Left forelimb (tissue), 1 donor: Measurements from ENCODE around the gene PCDHA6.
"Not testable (repeated sequence)": the region's sequence is repeated elsewhere in the genome, so short reads cannot be mapped to it uniquely, and the experiment has no call there.

Source experiments
- DNase-seq: peaks from one replicate; pipeline ENCODE4 v3.0.0-alpha.2; 2018; ENCODE audit warnings: low spot score

Gene PCDHA6, protein sequence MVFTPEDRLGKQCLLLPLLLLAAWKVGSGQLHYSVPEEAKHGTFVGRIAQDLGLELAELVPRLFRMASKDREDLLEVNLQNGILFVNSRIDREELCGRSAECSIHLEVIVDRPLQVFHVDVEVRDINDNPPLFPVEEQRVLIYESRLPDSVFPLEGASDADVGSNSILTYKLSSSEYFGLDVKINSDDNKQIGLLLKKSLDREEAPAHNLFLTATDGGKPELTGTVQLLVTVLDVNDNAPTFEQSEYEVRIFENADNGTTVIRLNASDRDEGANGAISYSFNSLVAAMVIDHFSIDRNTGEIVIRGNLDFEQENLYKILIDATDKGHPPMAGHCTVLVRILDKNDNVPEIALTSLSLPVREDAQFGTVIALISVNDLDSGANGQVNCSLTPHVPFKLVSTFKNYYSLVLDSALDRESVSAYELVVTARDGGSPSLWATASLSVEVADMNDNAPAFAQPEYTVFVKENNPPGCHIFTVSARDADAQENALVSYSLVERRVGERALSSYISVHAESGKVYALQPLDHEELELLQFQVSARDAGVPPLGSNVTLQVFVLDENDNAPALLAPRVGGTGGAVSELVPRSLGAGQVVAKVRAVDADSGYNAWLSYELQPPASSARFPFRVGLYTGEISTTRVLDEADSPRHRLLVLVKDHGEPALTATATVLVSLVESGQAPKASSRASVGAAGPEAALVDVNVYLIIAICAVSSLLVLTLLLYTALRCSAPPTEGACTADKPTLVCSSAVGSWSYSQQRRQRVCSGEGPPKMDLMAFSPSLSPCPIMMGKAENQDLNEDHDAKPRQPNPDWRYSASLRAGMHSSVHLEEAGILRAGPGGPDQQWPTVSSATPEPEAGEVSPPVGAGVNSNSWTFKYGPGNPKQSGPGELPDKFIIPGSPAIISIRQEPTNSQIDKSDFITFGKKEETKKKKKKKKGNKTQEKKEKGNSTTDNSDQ

DNA sequence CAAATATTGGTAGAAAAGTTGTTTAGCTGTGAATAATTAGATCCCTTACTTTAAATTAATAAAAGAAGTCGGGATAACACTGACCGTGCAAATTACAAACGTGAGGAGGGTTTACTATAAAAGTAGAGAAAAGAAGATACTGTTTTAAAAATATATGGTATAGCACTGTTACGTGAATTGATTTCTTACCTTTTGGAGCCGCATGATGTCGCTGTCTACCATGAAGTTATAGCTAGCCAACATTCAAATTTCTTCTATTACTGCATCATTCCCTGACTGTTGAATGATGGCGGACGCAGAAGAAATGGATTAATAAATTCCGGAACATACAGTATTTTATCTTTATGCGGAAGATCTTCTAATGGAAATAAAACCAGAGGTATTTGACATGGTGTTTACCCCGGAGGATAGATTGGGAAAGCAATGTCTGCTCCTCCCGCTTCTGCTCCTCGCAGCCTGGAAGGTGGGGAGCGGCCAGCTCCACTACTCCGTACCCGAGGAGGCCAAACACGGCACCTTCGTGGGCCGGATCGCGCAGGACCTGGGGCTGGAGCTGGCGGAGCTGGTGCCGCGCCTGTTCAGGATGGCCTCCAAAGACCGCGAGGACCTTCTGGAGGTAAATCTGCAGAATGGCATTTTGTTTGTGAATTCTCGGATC is at the start of gene PCDHA6:
PCDHA6 (plus strand) TSS at position 257 of the 658 bp plus-strand sequence; CDS start at position 389, 132 bp downstream.
- DNase-seq = no peak

DNA sequence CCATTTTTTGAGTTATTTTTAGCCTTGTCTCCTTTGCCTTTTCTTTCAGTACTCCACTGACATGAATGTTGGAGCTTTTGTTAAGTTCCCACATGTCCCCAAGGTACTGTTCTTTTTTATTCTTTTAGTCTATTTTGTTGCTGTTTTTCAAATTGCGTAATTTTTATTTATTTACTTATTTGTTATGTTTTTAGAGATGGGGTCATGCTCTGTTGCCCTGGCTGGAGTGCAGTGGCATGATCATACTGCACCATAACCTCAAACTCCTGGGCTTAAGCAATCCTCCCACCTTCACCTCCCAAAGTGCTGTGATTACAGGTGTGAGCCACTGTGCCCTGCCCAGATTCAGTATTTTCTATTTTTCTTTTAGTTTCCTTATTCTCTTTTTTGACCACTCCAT is 47.2 kb upstream of the PCDHA6 start:
- no peak for DNase-seq

DNA sequence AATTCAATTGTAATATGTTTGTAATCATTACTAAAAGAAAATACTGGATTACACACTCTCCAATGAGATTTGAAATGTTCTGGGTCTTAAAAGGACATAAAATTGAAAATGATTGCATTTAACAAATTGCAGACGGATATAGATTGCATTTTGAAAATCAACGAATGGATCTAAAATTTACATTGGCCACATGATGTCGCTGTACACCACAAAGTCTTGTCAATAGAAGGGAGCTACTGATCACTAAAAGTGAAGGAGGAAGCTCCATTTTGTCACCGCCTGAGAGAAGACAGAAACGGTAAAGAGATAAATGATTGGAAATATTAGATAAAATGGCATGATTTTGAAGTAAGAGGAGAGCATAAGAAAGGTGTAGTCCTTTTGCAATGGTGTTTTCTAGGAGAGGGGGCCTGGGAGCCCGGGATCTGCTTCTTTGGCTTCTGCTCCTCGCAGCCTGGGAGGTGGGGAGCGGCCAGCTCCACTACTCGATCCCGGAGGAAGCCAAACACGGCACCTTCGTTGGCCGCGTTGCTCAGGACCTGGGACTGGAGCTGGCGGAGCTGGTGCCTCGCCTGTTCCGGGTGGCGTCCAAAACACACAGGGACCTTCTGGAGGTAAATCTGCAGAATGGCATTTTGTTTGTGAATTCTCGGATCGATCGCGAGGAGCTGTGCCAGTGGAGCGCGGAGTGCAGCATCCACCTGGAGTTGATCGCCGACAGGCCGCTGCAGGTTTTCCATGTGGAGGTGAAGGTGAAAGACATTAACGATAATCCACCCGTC is 41.7 kb upstream of the PCDHA6 start, which contains the start of gene PCDHA1:
PCDHA1 (plus strand) TSS at position 236 of the 782 bp plus-strand sequence.
- no peak for DNase-seq

DNA sequence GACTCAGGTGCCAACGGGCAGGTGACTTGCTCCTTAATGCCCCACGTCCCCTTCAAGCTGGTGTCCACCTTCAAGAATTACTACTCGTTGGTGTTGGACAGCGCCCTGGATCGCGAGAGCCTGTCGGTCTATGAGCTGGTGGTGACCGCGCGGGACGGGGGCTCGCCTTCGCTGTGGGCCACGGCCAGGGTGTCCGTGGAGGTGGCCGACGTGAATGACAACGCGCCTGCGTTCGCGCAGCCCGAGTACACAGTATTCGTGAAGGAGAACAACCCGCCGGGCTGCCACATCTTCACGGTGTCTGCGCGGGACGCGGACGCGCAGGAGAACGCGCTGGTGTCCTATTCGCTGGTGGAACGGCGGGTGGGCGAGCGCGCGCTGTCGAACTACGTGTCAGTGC is 40.3 kb upstream of the PCDHA6 start:
- DNase-seq = not testable (repeated sequence)

DNA sequence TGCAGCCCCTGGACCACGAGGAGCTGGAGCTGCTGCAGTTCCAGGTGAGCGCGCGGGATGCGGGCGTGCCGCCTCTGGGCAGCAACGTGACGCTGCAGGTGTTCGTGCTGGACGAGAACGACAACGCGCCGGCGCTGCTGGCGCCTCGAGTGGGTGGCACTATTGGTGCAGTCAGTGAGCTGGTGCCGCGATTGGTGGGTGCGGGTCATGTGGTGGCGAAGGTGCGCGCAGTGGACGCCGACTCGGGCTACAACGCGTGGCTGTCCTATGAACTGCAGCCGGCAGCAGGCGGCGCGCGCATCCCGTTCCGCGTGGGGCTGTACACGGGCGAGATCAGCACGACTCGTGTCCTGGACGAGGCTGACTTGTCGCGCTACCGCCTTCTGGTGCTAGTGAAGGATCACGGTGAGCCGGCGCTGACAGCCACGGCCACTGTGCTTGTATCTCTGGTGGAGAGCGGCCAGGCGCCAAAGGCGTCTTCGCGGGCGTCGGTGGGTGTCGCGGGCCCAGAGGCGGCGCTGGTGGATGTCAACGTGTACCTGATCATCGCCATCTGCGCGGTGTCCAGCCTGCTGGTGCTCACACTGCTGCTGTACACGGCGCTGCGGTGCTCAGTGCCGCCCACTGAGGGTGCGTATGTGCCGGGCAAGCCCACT is 39.8 kb upstream of the PCDHA6 start:
- DNase-seq = not testable (repeated sequence)

DNA sequence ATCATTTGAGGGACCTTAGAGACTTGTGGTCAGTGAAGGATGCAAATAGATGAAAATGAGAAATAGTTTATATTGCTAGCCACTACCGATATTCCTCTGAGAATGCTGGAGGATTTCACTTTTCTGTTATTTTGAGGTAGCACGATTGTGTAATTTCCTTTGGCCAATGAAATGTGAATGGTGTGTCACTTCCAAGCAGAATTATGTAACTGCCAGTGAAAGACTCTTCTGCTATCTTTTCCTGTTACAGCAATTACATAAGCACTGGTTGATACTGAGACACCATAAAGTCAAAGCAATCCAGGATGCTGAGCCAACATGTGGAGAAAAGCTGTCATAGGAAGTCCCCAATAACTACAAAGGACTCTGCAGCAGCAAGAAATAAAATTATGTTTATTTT is 36.7 kb upstream of the PCDHA6 start:
- DNase-seq = no peak

DNA sequence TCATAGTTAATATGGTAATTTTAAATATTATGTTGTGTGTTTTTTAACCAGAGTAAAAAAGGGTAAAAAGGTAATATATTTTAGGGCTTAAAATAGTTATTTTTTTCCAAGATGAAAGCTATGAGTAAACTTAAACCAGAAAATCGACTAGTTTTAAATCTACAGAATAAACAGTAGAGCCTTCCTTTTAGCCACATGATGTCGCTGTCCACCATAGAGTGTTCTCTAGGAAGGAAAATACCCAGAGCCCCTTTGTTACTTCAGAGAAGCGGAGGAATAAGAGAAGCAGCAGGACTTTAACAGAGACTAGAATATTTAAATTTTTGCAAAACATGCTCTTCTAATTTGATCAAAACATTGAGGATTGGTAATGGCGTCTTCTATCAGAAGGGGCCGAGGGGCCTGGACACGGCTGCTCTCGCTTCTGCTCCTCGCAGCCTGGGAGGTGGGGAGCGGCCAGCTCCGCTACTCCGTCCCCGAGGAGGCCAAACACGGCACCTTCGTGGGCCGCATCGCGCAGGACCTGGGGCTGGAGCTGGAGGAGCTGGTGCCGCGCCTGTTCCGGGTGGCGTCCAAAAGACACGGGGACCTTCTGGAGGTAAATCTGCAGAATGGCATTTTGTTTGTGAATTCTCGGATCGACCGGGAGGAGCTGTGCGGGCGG is 33.0 kb upstream of the PCDHA6 start, which contains the start of gene PCDHA2:
PCDHA2 (plus strand) TSS at position 258 of the 664 bp plus-strand sequence.
- DNase-seq = no peak

DNA sequence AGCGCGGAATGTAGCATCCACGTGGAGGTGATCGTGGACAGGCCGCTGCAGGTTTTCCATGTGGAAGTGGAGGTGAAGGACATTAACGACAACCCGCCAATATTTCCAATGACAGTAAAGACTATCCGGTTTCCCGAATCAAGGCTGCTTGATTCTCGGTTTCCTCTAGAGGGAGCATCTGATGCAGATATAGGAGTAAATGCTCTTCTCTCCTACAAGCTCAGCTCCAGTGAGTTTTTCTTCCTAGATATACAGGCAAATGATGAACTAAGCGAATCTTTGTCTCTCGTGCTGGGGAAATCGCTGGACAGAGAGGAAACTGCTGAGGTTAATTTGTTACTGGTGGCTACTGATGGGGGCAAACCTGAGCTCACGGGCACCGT is 32.5 kb upstream of the PCDHA6 start:
- DNase-seq = no peak

DNA sequence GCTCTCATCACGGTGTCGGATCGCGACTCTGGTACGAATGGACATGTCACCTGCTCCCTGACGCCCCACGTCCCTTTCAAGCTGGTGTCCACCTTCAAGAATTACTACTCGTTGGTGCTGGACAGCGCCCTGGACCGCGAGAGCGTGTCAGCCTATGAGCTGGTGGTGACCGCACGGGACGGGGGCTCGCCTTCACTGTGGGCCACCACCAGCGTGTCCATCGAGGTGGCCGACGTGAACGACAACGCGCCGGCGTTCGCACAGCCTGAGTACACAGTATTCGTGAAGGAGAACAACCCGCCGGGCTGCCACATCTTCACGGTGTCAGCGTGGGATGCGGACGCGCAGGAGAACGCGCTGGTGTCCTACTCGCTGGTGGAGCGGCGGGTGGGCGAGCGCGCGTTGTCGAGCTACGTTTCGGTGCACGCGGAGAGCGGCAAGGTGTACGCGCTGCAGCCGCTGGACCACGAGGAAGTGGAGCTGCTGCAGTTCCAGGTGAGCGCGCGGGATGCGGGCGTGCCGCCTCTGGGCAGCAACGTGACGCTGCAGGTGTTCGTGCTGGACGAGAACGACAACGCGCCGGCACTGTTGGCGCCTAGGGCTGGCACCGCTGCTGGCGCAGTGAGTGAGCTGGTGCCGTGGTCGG is 31.6 kb upstream of the PCDHA6 start:
- not testable (repeated sequence) for DNase-seq

DNA sequence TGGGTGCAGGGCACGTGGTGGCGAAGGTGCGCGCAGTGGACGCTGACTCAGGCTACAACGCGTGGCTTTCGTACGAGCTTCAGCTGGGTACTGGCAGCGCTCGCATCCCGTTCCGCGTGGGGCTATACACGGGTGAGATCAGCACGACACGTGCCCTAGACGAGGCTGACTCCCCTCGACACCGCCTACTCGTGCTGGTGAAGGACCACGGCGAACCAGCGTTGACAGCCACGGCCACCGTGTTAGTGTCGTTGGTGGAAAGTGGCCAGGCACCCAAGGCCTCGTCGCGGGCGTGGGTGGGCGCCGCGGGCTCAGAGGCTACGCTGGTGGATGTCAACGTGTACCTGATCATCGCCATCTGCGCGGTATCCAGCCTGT is 31.1 kb upstream of the PCDHA6 start:
- DNase-seq = no peak

DNA sequence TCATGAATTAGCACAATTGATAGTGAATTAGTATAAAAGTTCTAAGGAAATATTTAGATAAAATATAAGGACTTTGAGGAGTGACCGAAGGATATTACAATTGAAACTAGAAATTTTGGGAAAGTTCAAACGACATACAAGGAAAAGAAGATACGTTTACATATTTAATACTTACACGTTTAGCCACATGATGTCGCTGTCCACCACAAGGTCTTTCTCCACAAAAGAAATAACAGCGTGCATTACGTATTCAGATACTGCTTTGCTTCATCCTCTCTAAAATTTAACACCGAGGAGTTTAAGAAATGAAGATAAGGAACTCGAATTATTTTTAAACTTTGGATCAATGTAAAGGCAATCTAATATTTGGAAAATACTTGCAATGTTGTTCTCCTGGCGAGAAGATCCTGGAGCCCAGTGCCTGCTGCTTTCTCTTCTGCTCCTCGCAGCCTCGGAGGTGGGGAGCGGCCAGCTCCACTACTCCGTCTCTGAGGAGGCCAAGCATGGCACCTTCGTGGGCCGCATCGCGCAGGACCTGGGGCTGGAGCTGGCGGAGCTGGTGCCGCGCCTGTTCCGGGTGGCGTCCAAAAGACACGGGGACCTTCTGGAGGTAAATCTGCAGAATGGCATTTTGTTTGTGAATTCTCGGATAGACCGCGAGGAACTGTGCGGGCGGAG is 26.8 kb upstream of the PCDHA6 start, which contains the start of gene PCDHA3:
PCDHA3 (plus strand) TSS at position 242 of the 678 bp plus-strand sequence.
- no peak for DNase-seq

DNA sequence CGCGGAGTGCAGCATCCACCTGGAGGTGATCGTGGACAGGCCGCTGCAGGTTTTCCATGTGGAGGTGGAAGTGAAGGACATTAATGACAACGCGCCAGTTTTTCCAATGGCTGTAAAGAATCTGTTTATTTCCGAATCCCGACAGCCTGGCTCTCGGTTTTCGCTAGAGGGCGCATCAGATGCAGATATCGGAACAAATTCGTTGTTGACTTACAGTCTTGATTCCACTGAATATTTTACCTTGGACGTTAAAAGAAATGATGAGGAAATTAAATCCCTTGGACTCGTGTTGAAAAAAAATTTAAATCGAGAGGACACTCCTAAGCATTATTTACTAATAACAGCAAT is 26.3 kb upstream of the PCDHA6 start:
- DNase-seq = no peak

DNA sequence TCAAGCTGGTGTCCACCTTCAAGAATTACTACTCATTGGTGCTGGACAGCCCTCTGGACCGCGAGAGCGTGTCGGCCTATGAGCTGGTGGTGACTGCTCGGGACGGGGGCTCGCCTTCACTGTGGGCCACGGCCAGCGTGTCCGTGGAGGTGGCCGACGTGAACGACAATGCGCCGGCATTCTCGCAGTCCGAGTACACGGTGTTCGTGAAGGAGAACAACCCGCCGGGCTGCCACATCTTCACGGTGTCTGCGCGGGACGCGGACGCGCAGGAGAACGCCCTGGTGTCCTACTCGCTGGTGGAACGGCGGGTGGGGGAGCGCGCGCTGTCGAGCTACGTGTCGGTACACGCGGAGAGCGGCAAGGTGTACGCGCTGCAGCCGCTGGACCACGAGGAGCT is 25.4 kb upstream of the PCDHA6 start:
- DNase-seq = not testable (repeated sequence)

DNA sequence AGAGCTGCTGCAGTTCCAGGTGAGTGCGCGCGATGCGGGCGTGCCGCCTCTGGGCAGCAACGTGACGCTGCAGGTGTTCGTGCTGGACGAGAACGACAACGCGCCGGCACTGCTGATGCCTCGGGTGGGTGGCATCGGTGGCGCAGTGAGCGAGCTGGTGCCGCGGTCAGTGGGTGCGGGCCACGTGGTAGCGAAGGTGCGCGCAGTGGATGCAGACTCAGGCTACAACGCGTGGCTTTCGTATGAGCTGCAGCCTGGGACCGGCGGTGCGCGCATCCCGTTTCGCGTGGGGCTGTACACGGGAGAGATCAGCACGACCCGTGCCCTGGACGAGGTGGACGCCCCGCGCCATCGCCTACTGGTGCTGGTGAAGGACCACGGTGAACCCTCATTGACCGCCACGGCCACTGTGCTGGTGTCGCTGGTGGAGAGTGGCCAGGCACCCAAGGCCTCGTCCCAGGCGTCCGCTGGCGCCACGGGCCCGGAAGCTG is 24.9 kb upstream of the PCDHA6 start:
- no peak for DNase-seq

DNA sequence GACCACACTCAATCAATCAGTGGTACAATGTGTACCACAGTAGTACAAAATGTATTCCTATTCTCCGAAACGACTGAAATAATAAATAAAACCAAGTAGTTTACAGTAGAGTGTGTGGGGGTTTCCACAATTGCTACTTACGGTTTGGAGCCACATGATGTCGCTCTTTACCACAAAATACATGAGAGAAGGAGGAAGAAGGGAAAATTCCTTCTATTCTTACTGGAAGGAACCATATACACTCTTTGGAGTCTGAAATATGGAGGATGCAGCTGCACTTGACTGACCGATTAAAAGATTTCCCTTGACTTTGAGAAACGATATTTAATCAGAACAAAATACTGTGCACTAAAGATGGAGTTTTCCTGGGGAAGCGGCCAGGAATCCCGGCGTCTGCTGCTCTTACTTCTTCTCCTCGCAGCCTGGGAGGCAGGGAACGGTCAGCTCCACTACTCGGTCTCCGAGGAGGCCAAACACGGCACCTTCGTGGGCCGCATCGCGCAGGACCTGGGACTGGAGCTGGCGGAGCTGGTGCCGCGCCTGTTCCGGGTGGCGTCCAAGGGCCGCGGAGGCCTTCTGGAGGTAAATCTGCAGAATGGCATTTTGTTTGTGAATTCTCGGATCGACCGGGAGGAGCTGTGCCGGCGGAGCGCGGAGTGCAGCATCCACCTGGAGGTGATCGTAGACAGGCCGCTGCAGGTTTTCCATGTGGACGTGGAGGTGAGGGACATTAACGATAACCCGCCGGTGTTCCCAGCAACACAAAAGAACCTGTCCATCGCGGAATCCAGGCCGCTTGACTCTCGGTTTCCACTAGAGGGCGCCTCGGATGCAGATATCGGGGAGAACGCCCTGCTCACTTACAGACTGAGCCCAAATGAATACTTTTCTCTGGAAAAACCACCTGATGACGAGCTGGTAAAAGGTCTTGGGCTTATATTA is 20.7 kb upstream of the PCDHA6 start, which contains the start of gene PCDHA4:
PCDHA4 (plus strand) TSS at position 235 of the 942 bp plus-strand sequence.
- DNase-seq = no peak

DNA sequence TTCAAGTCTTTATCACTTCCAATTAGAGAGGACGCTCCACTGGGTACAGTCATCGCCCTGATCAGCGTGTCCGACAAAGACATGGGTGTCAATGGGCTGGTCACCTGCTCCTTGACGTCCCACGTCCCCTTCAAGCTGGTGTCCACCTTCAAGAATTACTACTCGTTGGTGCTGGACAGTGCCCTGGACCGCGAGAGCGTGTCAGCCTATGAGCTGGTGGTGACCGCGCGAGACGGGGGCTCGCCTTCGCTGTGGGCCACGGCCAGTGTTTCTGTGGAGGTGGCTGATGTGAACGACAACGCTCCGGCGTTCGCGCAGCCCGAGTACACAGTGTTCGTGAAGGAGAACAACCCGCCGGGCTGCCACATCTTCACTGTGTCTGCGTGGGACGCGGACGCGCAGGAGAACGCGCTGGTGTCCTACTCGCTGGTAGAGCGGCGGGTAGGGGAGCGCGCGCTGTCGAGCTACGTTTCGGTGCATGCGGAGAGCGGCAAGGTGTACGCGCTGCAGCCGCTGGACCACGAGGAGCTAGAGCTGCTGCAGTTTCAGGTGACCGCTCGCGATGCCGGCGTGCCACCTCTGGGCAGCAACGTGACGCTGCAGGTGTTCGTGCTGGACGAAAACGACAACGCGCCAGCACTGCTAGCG is 19.4 kb upstream of the PCDHA6 start:
- DNase-seq = not testable (repeated sequence)

DNA sequence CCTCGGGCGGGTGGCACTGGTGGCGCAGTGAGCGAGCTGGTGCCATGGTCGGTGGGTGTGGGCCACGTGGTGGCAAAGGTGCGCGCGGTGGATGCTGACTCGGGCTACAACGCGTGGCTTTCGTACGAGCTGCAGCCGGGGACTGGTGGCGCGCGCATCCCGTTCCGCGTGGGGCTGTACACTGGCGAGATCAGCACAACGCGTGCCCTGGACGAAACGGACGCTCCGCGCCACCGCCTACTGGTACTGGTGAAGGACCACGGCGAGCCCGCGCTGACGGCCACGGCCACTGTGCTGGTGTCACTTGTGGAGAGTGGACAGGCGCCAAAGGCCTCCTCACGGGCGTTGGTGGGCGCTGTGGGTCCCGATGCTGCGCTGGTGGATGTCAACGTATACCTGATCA is 18.9 kb upstream of the PCDHA6 start:
- DNase-seq = no peak
